Chondrocyte (in vitro differentiated cells): ENCODE data around the gene CLK3. TPM values are rescaled to one million over a fixed set of nuclear protein-coding genes. Genes with fewer than 3 reads are reported as not detected.

Experiments
- DNase-seq: peaks from one replicate; pipeline ENCODE4 v3.0.0; 2021; ENCODE audit warnings: mixed read lengths, low spot score
- H3K27ac Mint-ChIP-seq: one replicate; pipeline ENCODE4 v1.8.0; 2021; ENCODE audit warnings: mild to moderate bottlenecking, moderate library complexity, mixed read lengths; ENCODE audit not compliant: unreplicated experiment
- H3K27me3 Mint-ChIP-seq: 2 replicates; pipeline ENCODE4 v1.8.0; 2021; ENCODE audit warnings: low read depth, mixed read lengths
- H3K36me3 Mint-ChIP-seq: 2 replicates; pipeline ENCODE4 v1.8.0; 2021; ENCODE audit warnings: low read depth, mixed read lengths
- H3K4me1 Mint-ChIP-seq: 2 replicates; pipeline ENCODE4 v1.8.0; 2021; ENCODE audit warnings: low read depth, mild to moderate bottlenecking, mixed read lengths
- H3K4me3 Mint-ChIP-seq: one replicate; pipeline ENCODE4 v1.8.0; 2021; ENCODE audit warnings: mild to moderate bottlenecking, moderate library complexity, mixed read lengths; ENCODE audit not compliant: unreplicated experiment
- H3K9me3 Mint-ChIP-seq: 2 replicates; pipeline ENCODE4 v1.8.0; 2021; ENCODE audit warnings: low read depth, mixed read lengths
- total RNA-seq: library from RNA; stranded (reverse); gene quantifications from 3 replicates; pipeline ENCODE4 v1.2.1, GENCODE V29; 2021
- TF ChIP-seq, protein P1 (sequence below): fragments of 200-600 bp; sonication (generic); IDR thresholded peaks from 2 replicates; pipeline ENCODE4 v1.5.0; 2021; ENCODE audit warnings: antibody characterized with exemption, mild to moderate bottlenecking, moderate library complexity

The CLK3 gene
- total RNA-seq, 1 donor from 2014 or later: 48.6 TPM

DNA sequence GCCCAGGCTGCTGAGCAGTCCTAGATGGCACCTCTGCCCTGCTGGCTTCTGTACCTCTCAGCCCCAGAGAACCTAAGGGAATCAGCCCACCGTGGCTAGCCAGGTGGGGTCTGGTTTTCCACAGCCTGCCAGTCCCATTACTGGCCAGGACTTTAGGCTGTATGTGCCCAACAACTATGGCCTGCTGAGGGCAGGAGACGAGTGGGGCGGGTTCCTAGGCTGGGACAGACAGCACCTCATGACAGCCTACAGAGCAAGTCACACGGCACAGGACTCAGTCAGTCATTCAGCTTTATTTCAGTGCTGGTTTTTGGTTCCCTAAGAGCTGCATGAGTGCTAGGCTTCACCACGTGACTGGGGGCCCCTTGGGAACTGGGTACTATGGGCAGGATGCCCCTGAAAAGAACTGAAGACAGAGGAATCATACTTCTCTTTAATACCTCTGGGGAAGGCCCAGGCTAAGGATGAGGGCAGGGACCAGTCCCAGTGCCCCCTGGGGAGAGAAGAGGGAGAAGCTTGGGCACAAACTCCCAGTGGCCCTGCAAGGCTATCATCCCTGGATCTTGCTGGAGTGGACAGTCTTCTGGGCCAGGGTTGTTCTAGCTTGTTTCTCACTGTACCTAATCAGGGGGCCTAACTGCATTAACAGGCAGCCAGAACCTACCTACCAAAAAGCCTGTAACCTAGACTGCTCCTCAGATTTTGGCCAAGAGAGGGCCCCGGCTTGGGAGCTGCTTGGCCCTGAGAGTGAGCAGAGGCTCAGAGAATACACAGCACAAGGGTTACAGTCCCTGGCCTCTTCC, 14.8 kb downstream of the CLK3 start:
- Mint-ChIP-seq H3K4me1 (no peaks in the 10 kb centered on the region), H3K9me3 (no peaks in the 10 kb centered on the region), H3K27me3 (no peaks in the 10 kb centered on the region), H3K27ac (no peak overlapping the region), H3K4me3 (no peak overlapping the region), H3K36me3 (peaks cover 22% of the 10 kb centered on the region)
- TF ChIP-seq, protein P1, sequence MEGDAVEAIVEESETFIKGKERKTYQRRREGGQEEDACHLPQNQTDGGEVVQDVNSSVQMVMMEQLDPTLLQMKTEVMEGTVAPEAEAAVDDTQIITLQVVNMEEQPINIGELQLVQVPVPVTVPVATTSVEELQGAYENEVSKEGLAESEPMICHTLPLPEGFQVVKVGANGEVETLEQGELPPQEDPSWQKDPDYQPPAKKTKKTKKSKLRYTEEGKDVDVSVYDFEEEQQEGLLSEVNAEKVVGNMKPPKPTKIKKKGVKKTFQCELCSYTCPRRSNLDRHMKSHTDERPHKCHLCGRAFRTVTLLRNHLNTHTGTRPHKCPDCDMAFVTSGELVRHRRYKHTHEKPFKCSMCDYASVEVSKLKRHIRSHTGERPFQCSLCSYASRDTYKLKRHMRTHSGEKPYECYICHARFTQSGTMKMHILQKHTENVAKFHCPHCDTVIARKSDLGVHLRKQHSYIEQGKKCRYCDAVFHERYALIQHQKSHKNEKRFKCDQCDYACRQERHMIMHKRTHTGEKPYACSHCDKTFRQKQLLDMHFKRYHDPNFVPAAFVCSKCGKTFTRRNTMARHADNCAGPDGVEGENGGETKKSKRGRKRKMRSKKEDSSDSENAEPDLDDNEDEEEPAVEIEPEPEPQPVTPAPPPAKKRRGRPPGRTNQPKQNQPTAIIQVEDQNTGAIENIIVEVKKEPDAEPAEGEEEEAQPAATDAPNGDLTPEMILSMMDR: no peak
- no peak for DNase-seq

DNA sequence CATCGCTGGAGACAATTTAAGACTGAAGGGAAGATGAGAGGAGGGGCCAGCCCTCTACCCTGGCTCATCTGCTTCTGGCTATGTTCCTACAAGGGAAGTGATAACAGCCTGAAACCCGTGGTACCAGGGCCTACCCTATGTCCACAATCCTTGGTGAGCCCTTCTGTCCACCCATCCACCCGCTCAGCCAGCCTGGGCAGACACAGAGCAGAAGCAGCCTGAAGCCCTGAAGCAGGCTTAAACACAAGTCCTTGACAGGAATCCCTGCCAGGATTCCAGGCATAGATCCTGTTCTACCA, 15.4 kb downstream of the CLK3 start:
- H3K27ac Mint-ChIP-seq: peak overlapping the region; percentile 17
- H3K9me3 Mint-ChIP-seq: no peaks in the 10 kb centered on the region
- H3K27me3 Mint-ChIP-seq: no peaks in the 10 kb centered on the region
- peaks cover 22% of the 10 kb centered on the region for H3K36me3 Mint-ChIP-seq
- no peak for DNase-seq
- TF ChIP-seq, protein P1: no peak
- no peaks in the 10 kb centered on the region for H3K4me1 Mint-ChIP-seq
- H3K4me3 Mint-ChIP-seq: no peak overlapping the region

DNA sequence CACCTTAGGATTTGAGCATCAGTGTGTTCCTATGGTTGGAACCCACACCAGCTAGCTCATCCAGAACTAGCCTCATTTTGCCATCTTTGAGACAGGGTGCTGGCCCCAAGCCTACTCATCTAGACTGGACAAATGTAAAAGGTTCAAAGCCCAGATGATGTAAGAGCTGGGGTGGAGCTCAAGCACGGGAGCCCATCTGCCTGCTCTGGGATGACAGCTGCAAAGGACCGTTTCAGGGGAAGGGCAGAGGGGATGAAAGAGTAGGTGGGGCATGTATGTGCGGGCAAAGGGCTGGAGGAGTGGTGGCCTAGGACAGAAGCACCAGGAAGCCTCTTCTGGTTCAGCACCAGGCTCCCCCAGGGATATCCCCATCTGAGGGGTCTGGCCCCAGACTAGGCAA, 15.8 kb downstream of the CLK3 start:
- Mint-ChIP-seq H3K36me3 (peaks cover 22% of the 10 kb centered on the region), H3K4me3 (no peak overlapping the region), H3K27me3 (no peaks in the 10 kb centered on the region), H3K9me3 (no peaks in the 10 kb centered on the region), H3K27ac (no peak overlapping the region), H3K4me1 (no peaks in the 10 kb centered on the region)
- no peak for DNase-seq
- TF ChIP-seq, protein P1: no peak

DNA sequence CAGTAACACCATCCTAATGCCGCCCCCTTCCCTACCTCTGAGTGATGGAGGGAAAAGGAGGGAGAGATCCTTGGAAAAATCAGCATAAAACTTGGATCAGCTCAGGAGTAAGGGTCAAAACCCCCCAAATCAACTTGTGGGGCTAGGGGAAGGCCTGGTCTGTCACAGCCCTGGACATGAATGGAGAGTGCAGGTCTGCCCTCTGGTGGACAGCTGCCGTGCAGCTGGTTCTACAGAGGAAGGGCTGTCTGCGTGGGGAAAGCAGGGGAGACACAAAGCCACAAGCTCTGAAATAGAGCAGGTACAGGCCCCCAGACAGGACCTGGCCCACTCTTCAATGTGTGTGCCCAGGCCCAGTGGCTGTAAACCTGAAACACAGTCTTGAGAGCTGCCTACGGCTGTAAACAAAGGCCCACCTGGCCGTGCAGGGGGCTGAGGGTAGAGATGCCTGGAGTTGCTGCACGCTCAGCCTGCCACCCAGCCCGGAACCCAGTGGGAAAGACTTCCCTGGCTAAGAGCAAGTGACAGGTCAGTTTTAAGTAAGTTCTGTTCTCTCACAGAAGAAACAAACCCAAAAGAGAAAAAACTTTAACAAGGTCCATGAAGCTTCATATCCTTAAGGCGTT, 16.4 kb downstream of the CLK3 start:
- no peaks in the 10 kb centered on the region for H3K9me3 Mint-ChIP-seq
- H3K27me3 Mint-ChIP-seq: no peaks in the 10 kb centered on the region
- H3K36me3 Mint-ChIP-seq: peaks cover 22% of the 10 kb centered on the region
- no peak for DNase-seq
- H3K4me1 Mint-ChIP-seq: no peaks in the 10 kb centered on the region
- H3K4me3 Mint-ChIP-seq: no peak overlapping the region
- H3K27ac Mint-ChIP-seq: peak overlapping the region; percentile 6
- TF ChIP-seq, protein P1: peak; percentile 88

DNA sequence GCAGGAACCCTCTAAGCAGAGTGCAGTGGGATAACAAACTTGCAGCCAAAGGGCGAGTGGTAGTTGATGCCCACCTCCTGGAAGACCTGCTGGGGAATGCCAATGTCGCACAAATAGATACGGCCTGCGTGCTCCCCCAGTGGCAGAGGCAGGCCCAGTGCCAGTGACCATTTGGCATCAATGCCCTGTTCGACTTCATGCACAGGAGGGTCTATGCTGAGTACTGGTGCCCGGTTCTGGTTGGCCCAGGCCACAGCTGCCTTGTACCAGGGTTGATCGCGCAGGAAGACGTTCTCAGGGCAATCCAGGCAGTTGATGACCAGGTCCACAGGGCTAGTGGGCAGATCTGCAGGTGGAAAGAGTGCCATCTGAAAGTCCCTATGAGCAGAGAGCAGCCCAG, 17.0 kb downstream of the CLK3 start:
- H3K36me3 Mint-ChIP-seq: peaks cover 22% of the 10 kb centered on the region
- H3K4me1 Mint-ChIP-seq: no peaks in the 10 kb centered on the region
- no peak for DNase-seq
- H3K9me3 Mint-ChIP-seq: no peaks in the 10 kb centered on the region
- no peak overlapping the region for H3K4me3 Mint-ChIP-seq
- TF ChIP-seq, protein P1: no peak
- H3K27ac Mint-ChIP-seq: no peak overlapping the region
- H3K27me3 Mint-ChIP-seq: no peaks in the 10 kb centered on the region
